RWPE1 (cell line): ENCODE results near the gene OLFM2.
A peak's percentile ranks its signal among the peaks of the same experiment; 100 is the strongest.

Experiments used
- CTCF ChIA-PET: fragments of 350-600 bp; sonication (Branson Sonifier 250); formaldehyde crosslinking; extraction: SDS; loops from one replicate; lab custom pipeline; 2021; lab: Yijun Ruan, JAX
- POLR2A ChIA-PET: fragments of 400-600 bp; formaldehyde crosslinking; extraction: SDS; loops from one replicate; lab custom pipeline; 2020; ENCODE audit warnings: antibody characterized with exemption; ENCODE audit not compliant: low non-redundant PET; lab: Yijun Ruan, JAX
- DNase-seq: peaks from one replicate; pipeline ENCODE4 v3.0.0; 2012; ENCODE audit warnings: low spot score
- H3K27ac ChIP-seq: fragments of 450-650 bp; 2 replicates; pipeline ENCODE4 v1.5.1; 2017
- TF ChIP-seq, protein P1 (sequence below): fragments of 450-650 bp; conservative IDR thresholded peaks from 2 replicates; pipeline ENCODE4 v1.5.1; 2017; ENCODE audit warnings: low read depth, mild to moderate bottlenecking

The OLFM2 gene

DNA sequence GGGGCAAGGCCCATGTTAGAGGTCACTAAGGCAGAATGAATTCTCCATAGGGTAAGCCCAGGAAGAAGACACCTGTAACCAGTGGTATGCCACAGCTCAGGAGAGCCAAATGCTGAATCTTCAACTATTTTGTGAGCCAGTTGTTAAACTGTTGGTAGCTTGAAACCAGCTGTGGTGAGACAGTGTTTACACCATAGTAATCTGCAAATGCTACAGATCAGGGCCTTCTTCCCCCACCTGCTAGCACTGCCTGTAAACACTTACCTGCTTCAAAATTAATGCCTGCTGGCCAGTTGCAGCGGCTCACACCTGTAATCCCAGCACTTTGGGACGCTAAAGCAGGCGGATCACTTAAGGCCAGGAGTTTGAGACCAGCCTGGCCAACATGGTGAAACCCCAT is 129.5 kb downstream of the OLFM2 start:
- peak overlapping the region; percentile 35 for H3K27ac ChIP-seq
- ChIA-PET CTCF (interaction anchor here (0.5 to 0.6 kb wide), 3 partner anchors 11 to 69 kb away, joined by 4 read pairs; no protein-coding TSS in a partner anchor), POLR2A (interaction anchor here (0.8 kb wide), 1 partner anchor 8 kb away, joined by 3 read pairs; no protein-coding TSS in a partner anchor)
- no peak for DNase-seq
- TF ChIP-seq, protein P1, sequence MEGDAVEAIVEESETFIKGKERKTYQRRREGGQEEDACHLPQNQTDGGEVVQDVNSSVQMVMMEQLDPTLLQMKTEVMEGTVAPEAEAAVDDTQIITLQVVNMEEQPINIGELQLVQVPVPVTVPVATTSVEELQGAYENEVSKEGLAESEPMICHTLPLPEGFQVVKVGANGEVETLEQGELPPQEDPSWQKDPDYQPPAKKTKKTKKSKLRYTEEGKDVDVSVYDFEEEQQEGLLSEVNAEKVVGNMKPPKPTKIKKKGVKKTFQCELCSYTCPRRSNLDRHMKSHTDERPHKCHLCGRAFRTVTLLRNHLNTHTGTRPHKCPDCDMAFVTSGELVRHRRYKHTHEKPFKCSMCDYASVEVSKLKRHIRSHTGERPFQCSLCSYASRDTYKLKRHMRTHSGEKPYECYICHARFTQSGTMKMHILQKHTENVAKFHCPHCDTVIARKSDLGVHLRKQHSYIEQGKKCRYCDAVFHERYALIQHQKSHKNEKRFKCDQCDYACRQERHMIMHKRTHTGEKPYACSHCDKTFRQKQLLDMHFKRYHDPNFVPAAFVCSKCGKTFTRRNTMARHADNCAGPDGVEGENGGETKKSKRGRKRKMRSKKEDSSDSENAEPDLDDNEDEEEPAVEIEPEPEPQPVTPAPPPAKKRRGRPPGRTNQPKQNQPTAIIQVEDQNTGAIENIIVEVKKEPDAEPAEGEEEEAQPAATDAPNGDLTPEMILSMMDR: no peak
